Measurements from ENCODE around the gene NEXN. TPM values are rescaled to one million over a fixed set of nuclear protein-coding genes. Genes with fewer than 3 reads are reported as not detected.

Gene NEXN
- total and polyA plus RNA-seq, 2 experiments from 2014 or later: 2.6 to 11.8 TPM

DNA sequence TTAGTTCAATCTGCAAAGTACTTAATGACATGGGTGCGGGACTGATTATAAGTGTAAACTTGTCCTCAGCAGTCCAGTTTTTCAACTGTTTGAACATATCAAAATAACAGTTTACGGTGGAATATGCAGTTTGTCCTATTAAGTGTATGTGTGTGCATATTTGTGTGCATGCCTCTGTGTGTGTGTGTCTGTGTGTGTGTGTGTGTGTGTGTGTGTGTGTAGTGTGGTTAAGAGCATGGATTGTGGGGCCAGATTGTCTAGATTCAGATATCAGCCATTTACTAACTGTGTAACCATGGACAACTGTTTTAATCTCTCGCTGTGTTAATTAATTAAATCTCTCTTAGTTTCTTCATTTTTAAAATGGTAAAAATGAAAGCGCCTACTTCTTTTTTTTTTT lies 39.0 kb downstream of the NEXN start:
- Histone ChIP-seq H3K27ac (ENCODE audit: low read depth) (no peak overlapping the region), H3K4me3 (no peak overlapping the region), H2AFZ (no peak overlapping the region), H3K36me3 (ENCODE audit: insufficient read depth) (no peaks in the 10 kb centered on the region), H3K4me1 (ENCODE audit: insufficient read depth) (no peaks in the 10 kb centered on the region), H4K20me1 (replicated peaks; ENCODE audit: insufficient read depth) (no peaks in the 10 kb centered on the region), H3K79me2 (replicated peaks; ENCODE audit: insufficient read depth) (no peaks in the 10 kb centered on the region), H3K27me3 (ENCODE audit: insufficient read depth) (no peaks in the 10 kb centered on the region), H3K4me2 (no peak overlapping the region), H3K9me2 (ENCODE audit: insufficient read depth) (no peaks in the 10 kb centered on the region), H3F3A (replicated peaks; ENCODE audit: low read depth) (no peaks in the 10 kb centered on the region)
- no peaks in the 10 kb centered on the region for H3K9me3 Mint-ChIP-seq
- H3K27me3 Mint-ChIP-seq (ENCODE audit: insufficient read depth, low read depth, poor library complexity): peaks cover 3% of the 10 kb centered on the region
- TF ChIP-seq EZH2 (IDR thresholded peaks at IDR 0.05; ENCODE audit: low read depth, unreplicated experiment): no peak
- no peak for TF ChIP-seq CTCF (conservative IDR thresholded peaks at IDR 0.05; ENCODE audit: low read depth in 2 of 2)
- TF ChIP-seq STAT1 (IDR thresholded peaks at IDR 0.05; ENCODE audit: unreplicated experiment): no peak
- no peak for TF ChIP-seq ZNF462 (CRISPR knock-in tag; IDR thresholded peaks at IDR 0.05)
- TF ChIP-seq ZNF114 (CRISPR knock-in tag; IDR thresholded peaks at IDR 0.05): no peak
- no peak for TF ChIP-seq CREB1 (CRISPR knock-in tag; IDR thresholded peaks at IDR 0.05; ENCODE audit: low read depth)
- no peak for TF ChIP-seq REST (IDR thresholded peaks at IDR 0.05; ENCODE audit: unreplicated experiment)
- TF ChIP-seq ZNF331 (CRISPR knock-in tag; IDR thresholded peaks at IDR 0.05; ENCODE audit: low read depth): no peak
- TF ChIP-seq POLR2AphosphoS5 (IDR thresholded peaks at IDR 0.05; ENCODE audit: low read depth): no peak
- no peak for TF ChIP-seq EZH2phosphoT487 (IDR thresholded peaks at IDR 0.05; ENCODE audit: unreplicated experiment)
- TF ChIP-seq, protein P1, sequence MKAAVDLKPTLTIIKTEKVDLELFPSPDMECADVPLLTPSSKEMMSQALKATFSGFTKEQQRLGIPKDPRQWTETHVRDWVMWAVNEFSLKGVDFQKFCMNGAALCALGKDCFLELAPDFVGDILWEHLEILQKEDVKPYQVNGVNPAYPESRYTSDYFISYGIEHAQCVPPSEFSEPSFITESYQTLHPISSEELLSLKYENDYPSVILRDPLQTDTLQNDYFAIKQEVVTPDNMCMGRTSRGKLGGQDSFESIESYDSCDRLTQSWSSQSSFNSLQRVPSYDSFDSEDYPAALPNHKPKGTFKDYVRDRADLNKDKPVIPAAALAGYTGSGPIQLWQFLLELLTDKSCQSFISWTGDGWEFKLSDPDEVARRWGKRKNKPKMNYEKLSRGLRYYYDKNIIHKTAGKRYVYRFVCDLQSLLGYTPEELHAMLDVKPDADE (IDR thresholded peaks at IDR 0.05): no peak
- no peak for TF ChIP-seq JUNB (IDR thresholded peaks at IDR 0.05; ENCODE audit: unreplicated experiment)
- TF ChIP-seq NANOG (IDR thresholded peaks at IDR 0.05; ENCODE audit: borderline replicate concordance): no peak
- no peak overlapping the region for H3K27ac Mint-ChIP-seq
- H3K36me3 Mint-ChIP-seq (ENCODE audit: low read depth): no peaks in the 10 kb centered on the region
- no peaks in the 10 kb centered on the region for H3K4me1 Mint-ChIP-seq
- H3K4me3 Mint-ChIP-seq: no peak overlapping the region
- ATAC-seq: no peak
- no peak for DNase-seq (ENCODE audit: low spot score)

All from GM23338 (cell line).